ENCODE data around the gene FBXL2.

DNA sequence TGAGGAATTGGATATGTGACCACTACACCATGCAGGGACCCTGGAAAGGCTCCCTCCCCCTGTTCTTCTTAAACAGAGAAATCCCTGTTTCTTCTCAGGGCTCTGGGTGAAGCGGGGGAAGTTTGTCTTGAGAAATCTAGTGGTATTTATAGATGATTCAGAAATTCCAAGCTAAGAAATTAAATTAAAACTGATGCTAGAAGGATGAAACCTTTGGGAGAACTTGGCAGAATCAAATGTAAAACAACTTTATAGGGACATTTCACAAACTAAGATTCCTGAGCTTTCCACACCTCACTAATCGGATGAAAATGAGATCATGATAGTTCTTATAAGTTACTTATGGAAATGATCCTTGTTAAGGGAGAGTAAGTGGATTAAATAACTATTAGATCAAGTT lies 54.2 kb downstream of the FBXL2 start:
- TF ChIP-seq POLR2A (IDR thresholded peaks at IDR 0.05; ENCODE audit: low read depth, low read length) (no peak), RFX5 (IDR thresholded peaks at IDR 0.05; ENCODE audit: low read depth, low read length) (no peak), CHD1 (IDR thresholded peaks at IDR 0.05; ENCODE audit: low read depth, low read length) (no peak), RAD21 (IDR thresholded peaks at IDR 0.05; ENCODE audit: low read length) (no peak), CTCF (conservative IDR thresholded peaks at IDR 0.05; ENCODE audit: low read depth, low read length) (no peak)
